Endodermal cell (in vitro differentiated cells): ENCODE results near the gene LDHA. TPM values are rescaled to one million over a fixed set of nuclear protein-coding genes. Genes with fewer than 3 reads are reported as not detected.

Experiments used
- DNase-seq: peaks from one replicate; pipeline ENCODE4 v3.0.0-alpha.2; 2017
- H3K27ac ChIP-seq: 2 replicates; pipeline ENCODE4 v1.5.1; 2013; ENCODE audit warnings: mild to moderate bottlenecking, low read depth, low read length, moderate library complexity
- H3K27me3 ChIP-seq: 2 replicates; pipeline ENCODE4 v1.6.1; 2013; ENCODE audit warnings: mild to moderate bottlenecking, low read length, moderate library complexity; ENCODE audit not compliant: insufficient read depth, control insufficient read depth, poor library complexity, severe bottlenecking
- H3K36me3 ChIP-seq: 2 replicates; pipeline ENCODE4 v1.7.0; 2013; ENCODE audit warnings: mild to moderate bottlenecking, low read length, moderate library complexity; ENCODE audit not compliant: control insufficient read depth, insufficient read depth
- H3K4me1 ChIP-seq: one replicate; pipeline ENCODE4 v1.7.0; 2013; ENCODE audit warnings: low read length; ENCODE audit not compliant: control insufficient read depth, insufficient read depth
- H3K4me3 ChIP-seq: 2 replicates; pipeline ENCODE4 v1.5.1; 2013; ENCODE audit warnings: mild to moderate bottlenecking, low read length, moderate library complexity
- H3K9ac ChIP-seq: 2 replicates; pipeline ENCODE4 v1.6.1; 2013; ENCODE audit warnings: mild to moderate bottlenecking, low read length, moderate library complexity; ENCODE audit not compliant: poor library complexity, severe bottlenecking; ENCODE audit errors: extremely low read depth
- H3K9me3 ChIP-seq: 2 replicates; pipeline ENCODE4 v1.6.1; 2013; ENCODE audit warnings: mild to moderate bottlenecking, low read length, moderate library complexity; ENCODE audit not compliant: control insufficient read depth
- H3K27ac Mint-ChIP-seq: 2 replicates; pipeline ENCODE4 v1.8.0; 2020; ENCODE audit warnings: mixed read lengths
- H3K27me3 Mint-ChIP-seq: 2 replicates; pipeline ENCODE4 v1.8.0; 2021; ENCODE audit warnings: mild to moderate bottlenecking, mixed read lengths; ENCODE audit not compliant: insufficient read depth
- H3K36me3 Mint-ChIP-seq: 2 replicates; pipeline ENCODE4 v1.8.0; 2020; ENCODE audit warnings: low read depth, mixed read lengths
- H3K4me1 Mint-ChIP-seq: 2 replicates; pipeline ENCODE4 v1.8.0; 2020; ENCODE audit warnings: mixed read lengths
- H3K4me3 Mint-ChIP-seq: 2 replicates; pipeline ENCODE4 v1.8.0; 2020; ENCODE audit warnings: mild to moderate bottlenecking, moderate library complexity, mixed read lengths
- H3K9me3 Mint-ChIP-seq: 2 replicates; pipeline ENCODE4 v1.8.0; 2020; ENCODE audit warnings: mild to moderate bottlenecking, mixed read lengths
- WGBS, 2 experiments: methylation state at CpG; one replicate each; pipeline versions ENCODE4 v1.1.5 to v1.1.7; 2013; ENCODE audit warnings: missing lambda C conversion rate in 2 of 2, mixed read lengths in 1 of 2; ENCODE audit not compliant: insufficient coverage in 1 of 2, insufficient read length in 1 of 2; 5-methylcytosine and 5-hydroxymethylcytosine counted together
- total RNA-seq, 2 donors: library from RNA; stranded (reverse); fragmentation: NEBNext Ultra II Directional in 1 of 2; extraction: Animal tissue kit (Norgen Biotek cat#: 25700) in 1 of 2; gene quantifications; 2 replicates in 1 of 2; 3 replicates in 1 of 2; pipeline ENCODE4 v1.2.1, GENCODE V29; 2021
- TF ChIP-seq, protein P1 (sequence below): fragments of 200-600 bp; sonication (generic); conservative IDR thresholded peaks from 2 replicates; pipeline ENCODE4 v1.5.0; 2021; ENCODE audit warnings: antibody characterized with exemption, mild to moderate bottlenecking

The LDHA gene
- total RNA-seq, 2 donors from 2014 or later: 256 to 308 TPM

DNA sequence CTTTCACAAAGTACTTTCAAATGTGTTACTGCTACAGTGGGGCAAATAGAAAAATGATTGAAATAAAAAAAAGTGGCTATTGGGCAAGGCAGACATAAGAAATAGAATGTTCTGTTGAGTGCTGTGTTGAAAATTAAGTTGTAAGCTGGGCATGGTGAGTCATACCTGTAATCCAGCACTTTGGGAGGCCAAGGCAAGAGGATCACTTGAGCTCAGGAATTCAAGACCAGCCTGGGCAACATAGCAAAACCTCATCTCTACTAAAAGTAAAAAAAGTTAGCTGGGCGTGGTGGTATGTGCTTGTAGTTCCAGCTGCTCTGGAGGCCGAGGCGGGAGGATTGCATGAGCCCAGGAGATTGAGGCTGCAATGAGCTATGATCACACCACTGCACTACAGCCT lies 26.9 kb upstream of the LDHA start:
- WGBS, 2 experiments: 96% methylated on average over 3 of the region's 3 CpGs; no CpG with 5 or more reads in 1 of the 2 experiments
- Mint-ChIP-seq H3K9me3 (no peaks in the 10 kb centered on the region), H3K4me3 (no peak overlapping the region), H3K36me3 (peaks cover 31% of the 10 kb centered on the region), H3K4me1 (peaks cover 5% of the 10 kb centered on the region), H3K27me3 (no peaks in the 10 kb centered on the region), H3K27ac (no peak overlapping the region)
- no peak for DNase-seq
- H3K36me3 ChIP-seq: peaks cover 44% of the 10 kb centered on the region
- TF ChIP-seq, protein P1, sequence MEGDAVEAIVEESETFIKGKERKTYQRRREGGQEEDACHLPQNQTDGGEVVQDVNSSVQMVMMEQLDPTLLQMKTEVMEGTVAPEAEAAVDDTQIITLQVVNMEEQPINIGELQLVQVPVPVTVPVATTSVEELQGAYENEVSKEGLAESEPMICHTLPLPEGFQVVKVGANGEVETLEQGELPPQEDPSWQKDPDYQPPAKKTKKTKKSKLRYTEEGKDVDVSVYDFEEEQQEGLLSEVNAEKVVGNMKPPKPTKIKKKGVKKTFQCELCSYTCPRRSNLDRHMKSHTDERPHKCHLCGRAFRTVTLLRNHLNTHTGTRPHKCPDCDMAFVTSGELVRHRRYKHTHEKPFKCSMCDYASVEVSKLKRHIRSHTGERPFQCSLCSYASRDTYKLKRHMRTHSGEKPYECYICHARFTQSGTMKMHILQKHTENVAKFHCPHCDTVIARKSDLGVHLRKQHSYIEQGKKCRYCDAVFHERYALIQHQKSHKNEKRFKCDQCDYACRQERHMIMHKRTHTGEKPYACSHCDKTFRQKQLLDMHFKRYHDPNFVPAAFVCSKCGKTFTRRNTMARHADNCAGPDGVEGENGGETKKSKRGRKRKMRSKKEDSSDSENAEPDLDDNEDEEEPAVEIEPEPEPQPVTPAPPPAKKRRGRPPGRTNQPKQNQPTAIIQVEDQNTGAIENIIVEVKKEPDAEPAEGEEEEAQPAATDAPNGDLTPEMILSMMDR: no peak
- H3K4me1 ChIP-seq: no peaks in the 10 kb centered on the region
- H3K27ac ChIP-seq: no peak overlapping the region
- no peak overlapping the region for H3K9ac ChIP-seq
- H3K27me3 ChIP-seq: no peaks in the 10 kb centered on the region
- H3K9me3 ChIP-seq: no peaks in the 10 kb centered on the region
- H3K4me3 ChIP-seq: no peak overlapping the region

DNA sequence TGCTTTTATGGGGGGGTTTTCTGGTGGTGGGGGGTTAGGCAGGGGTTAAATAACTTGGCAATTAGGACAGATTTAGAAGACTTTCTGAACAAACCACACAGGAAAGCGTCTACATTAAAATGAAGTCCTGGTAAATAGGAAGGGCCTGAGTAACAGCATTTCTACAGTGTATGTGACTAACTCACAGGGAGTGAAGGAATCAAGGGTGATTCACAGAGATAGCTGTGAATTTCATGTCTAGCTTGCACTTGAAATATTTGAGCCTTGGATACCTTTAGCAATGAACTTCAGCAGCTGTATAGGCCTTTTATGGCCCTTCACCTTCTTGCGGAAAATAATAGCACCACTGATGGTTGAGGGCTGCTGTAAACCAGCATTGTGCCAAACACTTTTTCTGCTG lies 26.1 kb upstream of the LDHA start:
- Mint-ChIP-seq H3K9me3 (no peaks in the 10 kb centered on the region), H3K36me3 (peaks cover 29% of the 10 kb centered on the region), H3K4me1 (peaks cover 5% of the 10 kb centered on the region), H3K4me3 (no peak overlapping the region), H3K27ac (no peak overlapping the region), H3K27me3 (no peaks in the 10 kb centered on the region)
- Histone ChIP-seq H3K27ac (no peak overlapping the region), H3K36me3 (peaks cover 41% of the 10 kb centered on the region), H3K4me1 (no peaks in the 10 kb centered on the region), H3K9ac (no peak overlapping the region), H3K4me3 (no peak overlapping the region), H3K9me3 (no peaks in the 10 kb centered on the region), H3K27me3 (no peaks in the 10 kb centered on the region)
- no peak for DNase-seq
- TF ChIP-seq, protein P1: no peak
- WGBS, 2 experiments: 90 to 100% methylated on average over 2 of the region's 2 CpGs

DNA sequence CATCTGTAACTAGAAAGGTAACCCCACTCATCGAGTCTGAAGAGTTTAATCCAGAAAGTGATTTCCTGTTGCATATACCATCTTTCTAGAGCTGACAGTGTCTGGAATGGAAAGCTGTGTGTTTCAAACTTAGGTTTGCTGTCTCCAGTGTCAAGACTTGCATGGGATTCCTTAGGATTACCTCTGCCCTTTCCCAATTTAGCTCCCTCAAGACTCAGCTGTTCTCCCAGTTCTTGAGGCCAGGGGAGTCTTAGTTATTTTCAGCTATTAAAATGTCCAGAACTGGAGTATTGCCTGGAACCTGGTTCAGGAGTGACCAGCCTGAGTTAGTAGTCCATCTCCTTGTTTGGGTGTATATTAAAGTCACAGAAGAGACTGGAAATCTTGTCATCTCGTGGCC lies 25.0 kb upstream of the LDHA start:
- Mint-ChIP-seq H3K36me3 (peaks cover 22% of the 10 kb centered on the region), H3K4me3 (no peak overlapping the region), H3K4me1 (peaks cover 5% of the 10 kb centered on the region), H3K9me3 (no peaks in the 10 kb centered on the region), H3K27me3 (no peaks in the 10 kb centered on the region), H3K27ac (no peak overlapping the region)
- H3K4me3 ChIP-seq: no peak overlapping the region
- H3K9me3 ChIP-seq: no peaks in the 10 kb centered on the region
- no peak overlapping the region for H3K27ac ChIP-seq
- DNase-seq: no peak
- H3K4me1 ChIP-seq: no peaks in the 10 kb centered on the region
- TF ChIP-seq, protein P1: no peak
- 100% methylated on average over 2 of the region's 2 CpGs for WGBS, 2 experiments
- peaks cover 31% of the 10 kb centered on the region for H3K36me3 ChIP-seq
- H3K27me3 ChIP-seq: no peaks in the 10 kb centered on the region
- no peak overlapping the region for H3K9ac ChIP-seq
